GM19455 (cell line): ENCODE results near the gene SGK2.
A peak's percentile ranks its signal among the peaks of the same experiment; 100 is the strongest.

Experiments
- ATAC-seq: cut with Tn5 transposase; IDR thresholded peaks from one replicate; pipeline ENCODE4 v1.9.1; 2021; ENCODE audit not compliant: unreplicated experiment

The SGK2 gene

GRCh38 chr20:43558412-43559146 is at the start of gene SGK2:
Gene SGK2 (plus strand): TSS chr20:43559027. CDS start chr20:43566496, 7,469 bp downstream.
- ATAC-seq, result no peak

DNA sequence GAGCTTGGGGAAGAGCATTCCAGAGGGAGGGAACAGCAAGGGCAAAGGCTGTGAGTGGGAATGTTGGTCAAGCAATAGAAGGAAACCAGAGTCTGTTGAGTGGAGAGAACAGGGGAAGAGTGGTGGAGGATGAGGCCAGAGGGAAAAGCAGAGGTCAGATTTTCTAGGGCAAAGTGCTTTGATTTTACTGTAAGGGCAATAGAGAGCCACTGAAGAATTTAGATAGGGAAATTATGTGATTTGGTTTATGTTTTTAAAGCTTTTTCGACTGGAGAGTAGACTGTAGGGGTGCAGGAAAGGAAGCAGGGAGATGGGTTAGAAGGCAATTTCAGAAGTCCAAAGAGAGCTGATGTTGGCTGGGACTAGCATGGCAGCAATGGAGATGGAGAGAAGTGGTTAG is 46.9 kb upstream of the SGK2 start:
- ATAC-seq, result no peak

- ATAC-seq, result peak; percentile 4
Measured at GRCh38 chr20:43513372-43513930, 45.4 kb upstream of the SGK2 start.

- peak; percentile 85 for ATAC-seq
Measured at GRCh38 chr20:43513931-43514647, 44.7 kb upstream of the SGK2 start.

- ATAC-seq, result peak; percentile 23
Measured at GRCh38 chr20:43514648-43514999, 44.2 kb upstream of the SGK2 start.

DNA sequence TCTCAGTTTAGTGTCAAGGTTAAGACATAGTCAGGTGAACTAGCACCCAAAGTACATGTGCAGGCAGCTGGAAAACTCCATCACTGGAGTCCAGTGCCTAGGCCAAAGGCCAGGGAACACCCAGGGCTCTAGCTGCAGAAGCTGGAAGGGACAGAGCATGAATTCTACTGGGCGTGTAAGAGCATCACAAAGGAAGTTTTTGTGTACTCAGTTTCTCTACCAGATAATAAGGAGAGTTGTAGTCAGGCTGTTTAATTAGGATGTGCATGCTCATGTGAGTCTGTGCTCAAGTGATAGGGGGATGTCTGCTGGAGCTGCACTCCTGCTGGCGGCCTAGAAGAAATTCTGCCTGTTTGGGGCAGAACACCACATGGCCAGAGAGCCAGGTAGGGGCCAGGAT is 43.2 kb upstream of the SGK2 start:
- no peak for ATAC-seq

GRCh38 chr20:43516251-43516824 is 42.5 kb upstream of the SGK2 start:
- ATAC-seq, result no peak

DNA sequence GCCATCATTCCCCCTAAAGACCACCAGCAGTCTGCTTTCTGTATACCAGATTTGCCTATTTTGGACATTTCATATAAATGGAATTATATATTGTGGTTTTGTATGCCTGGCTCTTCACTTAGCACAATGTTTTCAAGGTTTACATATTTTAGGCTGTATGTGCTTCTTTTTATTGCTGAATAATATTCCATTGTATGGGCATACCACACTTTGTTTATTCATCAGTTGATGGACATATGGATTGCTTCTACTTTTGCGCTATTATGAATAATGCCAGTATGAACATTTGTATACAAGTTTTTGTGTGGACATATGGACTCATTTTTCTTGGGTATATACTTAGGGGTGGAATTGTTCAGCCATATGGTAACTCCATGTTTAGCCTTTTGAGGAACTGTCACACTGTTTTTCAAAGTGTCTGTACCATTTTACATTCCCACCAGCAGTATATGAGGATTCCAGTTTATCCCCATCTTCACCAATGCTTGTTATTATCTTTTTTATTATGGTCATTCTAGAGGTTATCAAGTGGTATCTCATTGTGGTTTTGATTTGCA is 38.7 kb upstream of the SGK2 start:
- no peak for ATAC-seq

- ATAC-seq, result no peak
Measured at GRCh38 chr20:43525021-43525420, 33.8 kb upstream of the SGK2 start.

GRCh38 chr20:43528258-43528875 is 30.5 kb upstream of the SGK2 start:
- ATAC-seq, result no peak

DNA sequence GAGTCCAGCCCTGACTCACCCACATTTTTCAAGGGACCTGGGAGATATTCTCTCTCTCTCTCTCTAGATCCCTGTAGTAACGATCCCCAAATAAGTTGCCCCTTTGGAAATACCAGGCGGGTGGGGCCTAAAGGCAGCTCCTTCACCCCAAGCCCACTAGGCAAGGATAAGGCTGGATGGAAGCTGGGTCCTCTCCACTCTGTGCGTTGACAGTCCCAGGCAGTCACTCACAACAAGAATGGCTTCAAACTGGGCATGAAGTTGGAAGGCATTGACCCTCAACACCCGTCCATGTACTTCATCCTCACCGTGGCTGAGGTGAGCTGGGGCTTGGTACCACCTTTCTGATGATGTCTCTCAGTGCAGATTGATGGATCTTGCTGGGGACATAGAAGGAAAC is 29.8 kb upstream of the SGK2 start:
- no peak for ATAC-seq

DNA sequence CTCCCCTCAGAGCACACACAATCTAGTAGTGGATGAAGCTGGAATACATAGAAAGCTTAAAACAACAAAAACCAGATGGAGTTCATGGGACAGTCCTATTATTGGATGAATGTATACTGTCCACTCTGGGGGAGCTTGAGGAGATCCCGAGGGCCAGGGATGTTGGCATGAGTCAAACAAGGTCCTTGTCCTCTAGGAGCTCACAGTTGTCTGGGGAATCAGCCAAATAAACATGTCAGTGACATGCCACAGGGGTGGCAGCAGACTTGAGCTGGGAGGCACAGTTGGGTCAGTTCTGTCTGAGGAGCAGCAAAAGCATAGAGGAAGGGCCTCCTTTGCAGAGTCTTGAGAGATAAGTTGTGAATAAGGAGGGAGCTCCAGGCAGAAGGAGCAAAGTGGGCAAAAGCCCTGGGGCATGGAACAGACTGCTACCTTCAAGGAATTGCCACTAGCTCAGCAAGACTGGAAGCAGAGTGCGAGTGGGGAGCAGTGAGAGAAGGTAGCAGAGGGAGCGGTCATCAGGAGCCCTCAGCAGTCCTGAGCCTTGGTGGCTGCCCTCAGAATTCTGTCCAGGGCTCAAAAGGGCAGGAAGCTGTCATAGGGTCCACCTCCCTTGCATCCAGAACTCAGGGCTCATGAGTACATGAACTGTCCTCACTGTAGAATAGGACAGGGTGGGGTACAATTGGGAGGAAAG is 29.2 kb upstream of the SGK2 start:
- ATAC-seq, result no peak

DNA sequence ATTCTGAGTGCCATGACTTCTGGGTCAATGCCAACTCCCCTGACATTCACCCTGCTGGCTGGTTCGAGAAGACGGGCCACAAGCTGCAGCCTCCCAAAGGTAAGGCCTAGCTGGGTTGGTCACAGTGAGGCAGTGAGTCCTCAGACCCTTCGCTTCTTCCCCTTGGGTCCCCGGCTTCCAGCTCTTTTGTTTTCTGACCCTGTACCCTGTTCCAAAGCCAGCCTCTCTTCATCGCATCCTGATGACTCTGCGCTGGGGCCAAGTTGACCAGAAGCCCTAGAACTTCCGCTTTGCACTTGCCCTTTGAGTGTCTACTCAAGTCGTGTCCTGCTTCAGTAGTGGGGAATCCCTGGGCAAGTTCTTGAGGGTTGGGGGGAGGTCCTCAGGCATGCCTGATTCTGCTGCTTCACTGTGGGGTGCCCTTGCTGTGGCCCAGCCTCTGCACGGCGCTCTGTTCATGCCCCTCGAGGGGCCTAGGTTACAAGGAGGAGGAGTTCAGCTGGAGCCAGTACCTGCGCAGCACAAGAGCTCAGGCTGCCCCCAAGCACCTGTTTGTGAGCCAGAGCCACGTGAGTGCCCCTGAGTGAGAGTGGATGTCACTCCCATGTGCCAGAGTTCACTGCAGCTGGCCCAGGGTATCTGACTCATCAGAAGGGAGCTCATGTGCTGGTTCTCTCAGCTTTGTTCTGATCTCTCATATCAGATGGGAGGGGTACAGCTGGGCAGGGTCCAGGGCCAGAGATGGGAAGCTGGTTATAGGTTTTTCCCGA is 28.3 kb upstream of the SGK2 start:
- ATAC-seq, result no peak

GRCh38 chr20:43531091-43531443 is 27.8 kb upstream of the SGK2 start:
- no peak for ATAC-seq

GRCh38 chr20:43532416-43533055 is 26.3 kb upstream of the SGK2 start:
- ATAC-seq, result no peak

GRCh38 chr20:43533060-43533459 is 25.8 kb upstream of the SGK2 start:
- ATAC-seq, result no peak

- ATAC-seq, result no peak
Measured at GRCh38 chr20:43534016-43534415, 24.8 kb upstream of the SGK2 start.

GRCh38 chr20:43534791-43535350 is 24.0 kb upstream of the SGK2 start:
- no peak for ATAC-seq

DNA sequence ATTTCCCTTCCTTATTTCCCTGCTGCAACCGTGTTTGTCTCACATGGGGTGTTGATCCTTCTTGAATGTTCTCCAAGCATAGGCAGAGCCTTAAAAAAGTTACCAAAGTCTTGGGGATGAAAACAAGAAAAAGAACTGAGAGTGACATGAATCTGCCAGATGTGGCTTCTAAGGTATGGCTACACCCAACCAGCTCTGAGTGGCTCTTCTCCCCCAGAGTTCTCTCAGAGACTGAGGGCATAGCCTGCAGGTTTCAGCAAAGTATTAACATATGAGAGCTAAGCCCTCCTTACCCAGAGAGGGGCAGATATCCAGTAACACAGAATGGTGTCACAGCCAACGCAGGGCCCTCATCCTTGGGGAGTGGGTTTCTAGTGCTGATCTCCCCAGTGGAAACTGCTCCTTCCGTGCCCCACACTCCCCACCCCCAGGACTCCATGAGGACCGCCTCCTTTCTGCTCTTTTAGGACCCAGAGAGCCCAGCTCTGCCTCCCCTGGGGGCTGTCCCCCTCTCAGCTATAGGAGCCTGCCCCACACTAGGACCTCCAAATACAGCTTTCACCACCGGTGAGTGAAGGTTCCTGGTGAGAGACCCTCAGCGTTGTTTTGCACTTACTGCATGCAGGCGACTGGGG is 23.3 kb upstream of the SGK2 start:
- ATAC-seq, result no peak
